Stimulated activated CD8-positive, alpha-beta memory T cell treated with anti-CD3 and anti-CD28 coated beads, Interleukin-7, amount 100 ng/mL, for 4 hours (primary cell): ENCODE results near the gene ALS2.
A peak's percentile ranks its signal among the peaks of the same experiment; 100 is the strongest.
"Not testable (repeated sequence)": the region's sequence is repeated elsewhere in the genome, so short reads cannot be mapped to it uniquely, and the experiment has no call there.

Source experiments
- DNase-seq, 2 donors: peaks; one replicate each; pipeline ENCODE4 v3.0.0-alpha.2; 2020; ENCODE audit warnings: low read depth in 2 of 2

Gene ALS2

DNA sequence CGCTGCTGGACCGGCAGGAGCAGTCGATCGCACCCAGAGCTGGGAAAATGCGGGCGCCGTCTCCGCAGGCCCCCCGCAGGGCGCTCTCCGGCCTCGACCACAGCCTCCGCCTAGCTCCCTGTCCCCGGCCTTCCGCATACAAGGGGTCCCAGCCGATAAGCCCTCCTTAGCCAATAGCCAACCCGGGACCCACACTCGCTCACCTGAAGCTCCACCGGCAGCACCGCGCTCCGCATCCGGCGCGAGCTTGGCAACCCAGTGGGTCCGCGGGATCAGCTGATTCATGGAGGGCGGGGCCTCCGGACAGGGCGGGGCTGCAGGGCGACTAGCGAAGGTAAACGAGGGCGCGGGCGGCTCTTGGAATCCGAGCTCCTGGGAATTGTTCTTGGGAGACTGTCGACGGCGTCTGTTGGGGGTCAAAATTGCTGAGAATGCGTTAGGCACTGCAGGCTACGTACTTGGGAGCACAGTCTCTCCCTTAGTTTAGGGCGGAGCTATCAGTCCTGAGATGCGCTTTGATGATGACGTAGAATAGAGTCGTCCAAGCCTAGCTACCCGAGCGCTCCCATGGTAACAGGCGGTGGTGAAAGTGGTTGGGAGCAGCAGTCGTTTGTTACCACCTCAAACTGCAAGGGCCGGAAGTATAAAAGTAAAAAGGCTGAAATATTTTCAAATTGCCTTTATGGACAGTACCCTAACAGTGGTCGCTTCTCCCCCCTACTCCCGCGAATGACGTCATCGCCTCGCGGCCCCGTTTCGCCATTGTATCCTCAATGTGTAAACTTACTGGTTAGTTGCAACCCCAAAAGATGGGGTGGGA lies at the start of gene ALS2:
Gene ALS2 (minus strand): TSS at position 260 of the 820 bp plus-strand sequence. CDS start 12,048 bp downstream, outside the sequence.
- peak; percentile 87 to 89 for DNase-seq

- DNase-seq: no peak
Measured at GRCh38 chr2:201828220-201828619, 47.5 kb upstream of the ALS2 start.

GRCh38 chr2:201827621-201828020 lies 46.9 kb upstream of the ALS2 start:
- DNase-seq: no peak

GRCh38 chr2:201824212-201824611 lies 43.5 kb upstream of the ALS2 start:
- DNase-seq: no peak

DNA sequence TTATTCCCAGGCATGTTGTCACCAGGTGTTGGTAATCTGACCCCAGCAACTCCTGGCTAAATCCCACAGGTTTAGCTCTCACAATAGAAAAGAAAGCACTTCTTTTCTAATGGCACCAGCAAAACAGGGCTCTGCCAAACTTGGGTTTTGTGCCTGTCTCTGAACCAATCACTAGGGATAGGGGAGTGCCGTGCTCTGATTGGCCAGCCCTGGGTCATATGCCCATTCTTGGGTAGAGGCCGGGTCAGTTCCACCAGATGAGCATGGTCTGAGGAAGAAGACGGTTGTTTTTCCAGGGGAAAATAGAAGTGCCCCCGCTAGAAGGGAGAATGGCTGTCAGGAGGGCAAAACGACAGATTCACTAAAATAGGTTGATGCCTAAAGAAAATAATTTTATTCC lies 40.3 kb upstream of the ALS2 start:
- no peak for DNase-seq

GRCh38 chr2:201820383-201821007 lies 39.8 kb upstream of the ALS2 start:
- no peak for DNase-seq

GRCh38 chr2:201816657-201817575 lies 36.2 kb upstream of the ALS2 start:
- no peak for DNase-seq

GRCh38 chr2:201813996-201814760 lies 33.4 kb upstream of the ALS2 start:
- DNase-seq: no peak

GRCh38 chr2:201810604-201811003 lies 29.9 kb upstream of the ALS2 start:
- not testable (repeated sequence) for DNase-seq

DNA sequence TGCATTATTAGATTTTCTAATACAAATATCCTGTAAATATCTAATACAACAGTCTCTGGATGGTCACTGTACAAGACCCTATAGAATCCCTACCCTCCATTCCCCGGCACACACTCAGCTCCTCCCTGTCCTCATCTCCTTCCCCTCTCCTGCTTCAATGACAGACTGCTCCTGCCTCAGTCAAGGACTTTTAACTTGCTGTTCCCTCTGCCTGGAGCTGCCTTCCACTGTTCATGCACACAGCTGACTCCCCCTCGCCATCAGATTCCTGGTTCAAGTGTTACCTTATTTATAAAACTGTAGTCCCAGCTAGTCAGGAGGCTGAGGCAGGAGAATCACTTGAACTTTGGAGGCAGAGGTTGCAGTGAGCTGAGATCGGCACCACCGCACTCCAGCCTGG lies 28.9 kb upstream of the ALS2 start:
- DNase-seq: no peak

DNA sequence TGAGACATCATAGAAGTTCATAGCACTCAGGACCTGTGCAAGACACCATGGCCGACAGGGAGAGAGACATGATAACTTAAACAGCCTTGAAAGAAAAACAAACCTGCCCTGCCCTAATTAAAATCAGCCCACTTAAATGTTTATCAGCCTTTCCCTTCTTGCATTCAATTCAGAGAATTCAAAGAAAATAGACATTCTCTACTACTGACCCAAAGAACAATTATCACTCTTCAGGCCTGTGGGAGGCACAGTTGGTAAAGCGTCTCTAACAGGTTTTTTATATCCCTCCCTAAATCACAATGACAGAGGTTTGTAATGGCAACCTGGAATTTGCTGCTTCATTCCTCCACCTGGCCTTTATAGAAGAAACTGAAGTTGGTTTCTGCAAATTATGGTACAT lies 27.3 kb upstream of the ALS2 start:
- DNase-seq: no peak

DNA sequence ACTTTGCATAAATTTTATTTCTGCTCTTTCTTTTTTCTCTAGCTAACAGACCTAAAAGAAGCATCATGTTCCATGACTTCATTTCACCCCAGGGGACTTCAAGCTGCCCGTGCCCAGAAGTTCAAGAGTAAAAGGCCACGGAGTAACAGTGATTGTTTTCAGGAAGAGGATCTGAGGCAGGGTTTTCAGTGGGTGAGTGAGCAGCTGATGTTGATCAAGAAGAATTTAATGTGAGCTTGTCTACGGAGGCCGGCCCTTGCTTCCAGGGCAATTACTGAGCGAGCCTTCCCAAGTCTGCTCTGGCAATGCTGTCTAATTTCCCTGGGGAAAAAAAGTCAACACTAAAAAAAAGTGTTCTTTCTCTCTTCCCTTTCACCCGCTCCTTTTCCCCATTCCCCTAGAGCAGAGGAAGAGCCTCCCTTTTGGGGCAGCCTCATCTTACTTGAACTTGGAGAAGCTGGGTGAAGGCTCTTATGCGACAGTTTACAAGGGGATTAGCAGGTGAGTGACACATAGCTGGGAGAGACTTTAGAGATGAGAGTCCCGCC lies 26.8 kb upstream of the ALS2 start:
- DNase-seq: no peak

- DNase-seq: no peak
Measured at GRCh38 chr2:201806442-201807170, 25.9 kb upstream of the ALS2 start, which contains the start of gene CDK15. Gene CDK15, plus strand, starts transcription at chr2:201806537. Its CDS starts 128 bp downstream, at chr2:201806665.

DNA sequence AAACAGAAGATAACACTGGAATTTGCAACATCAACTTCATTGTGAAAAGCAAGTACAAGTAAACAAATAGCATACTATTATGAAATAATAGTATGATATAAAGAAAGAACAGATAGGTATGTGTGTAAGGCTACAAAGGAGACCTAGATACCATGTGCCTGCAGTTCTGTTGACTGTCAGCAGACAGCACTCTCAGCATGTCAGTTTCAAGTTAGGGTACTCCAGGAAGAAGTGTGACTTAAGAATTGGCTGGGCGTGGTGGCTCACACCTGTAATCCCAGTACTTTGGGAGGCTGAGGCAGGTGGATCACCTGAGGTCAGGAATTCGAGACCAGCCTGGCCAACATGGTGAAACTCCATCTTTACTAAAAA lies 18.2 kb upstream of the ALS2 start:
- not testable (repeated sequence) for DNase-seq

- DNase-seq: no peak
Measured at GRCh38 chr2:201798252-201798913, 17.6 kb upstream of the ALS2 start.

DNA sequence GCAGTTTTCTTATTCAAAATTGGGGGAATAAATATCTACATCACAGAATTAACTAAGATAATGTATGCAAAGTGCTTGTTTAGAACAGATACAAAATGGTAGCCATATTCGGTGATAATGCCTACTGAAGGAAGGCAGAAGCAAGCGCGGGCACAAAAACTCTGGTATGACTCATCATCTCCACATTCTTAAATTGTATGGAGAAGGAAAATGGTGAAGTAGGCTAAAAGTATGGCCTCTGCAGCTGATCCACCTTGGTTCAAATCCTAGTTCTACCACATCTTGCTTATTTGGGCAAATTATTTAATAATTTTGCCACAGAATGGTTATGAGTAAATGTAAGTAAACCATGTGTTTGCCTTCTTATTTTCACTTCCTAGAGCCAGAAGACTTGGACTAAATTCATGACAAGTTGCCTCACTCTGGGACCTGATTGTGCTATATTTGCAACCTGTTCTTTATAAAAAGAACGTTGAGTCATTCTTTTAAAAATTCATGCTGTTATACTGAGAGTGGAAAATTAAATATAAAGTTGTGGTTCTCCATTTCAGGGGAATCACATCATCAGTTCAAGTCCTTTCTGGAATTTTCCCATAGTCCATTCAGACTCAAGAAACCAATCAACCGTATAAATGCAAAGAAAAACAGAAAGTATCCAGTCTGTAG lies 16.6 kb upstream of the ALS2 start:
- DNase-seq: no peak

GRCh38 chr2:201796478-201796865 lies 15.7 kb upstream of the ALS2 start:
- DNase-seq: no peak

GRCh38 chr2:201795607-201796477 lies 15.1 kb upstream of the ALS2 start:
- DNase-seq: no peak
